ENCODE data around the gene ARHGEF4.

ARHGEF4 gene

DNA sequence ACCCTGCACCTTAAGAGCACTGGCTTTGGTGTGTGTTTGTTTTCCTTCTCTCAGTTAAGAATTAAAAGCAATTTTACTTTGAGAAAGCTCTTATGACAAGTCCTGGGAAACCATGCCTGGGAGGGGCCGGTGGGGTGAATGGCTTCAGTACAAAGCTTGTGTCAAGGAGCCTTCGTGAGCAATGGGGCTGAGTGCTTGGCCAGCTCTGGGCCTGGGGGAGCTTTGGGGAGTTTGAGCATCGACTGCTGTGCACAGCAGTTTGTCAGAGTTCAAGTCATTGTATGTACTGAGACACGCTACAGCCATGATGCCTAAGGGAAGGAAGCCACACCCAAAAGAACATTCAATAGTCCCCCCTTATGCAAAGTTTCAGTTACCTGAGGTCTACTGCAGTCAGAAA, 75.8 kb downstream of the ARHGEF4 start:
- TF ChIP-seq, protein P1, sequence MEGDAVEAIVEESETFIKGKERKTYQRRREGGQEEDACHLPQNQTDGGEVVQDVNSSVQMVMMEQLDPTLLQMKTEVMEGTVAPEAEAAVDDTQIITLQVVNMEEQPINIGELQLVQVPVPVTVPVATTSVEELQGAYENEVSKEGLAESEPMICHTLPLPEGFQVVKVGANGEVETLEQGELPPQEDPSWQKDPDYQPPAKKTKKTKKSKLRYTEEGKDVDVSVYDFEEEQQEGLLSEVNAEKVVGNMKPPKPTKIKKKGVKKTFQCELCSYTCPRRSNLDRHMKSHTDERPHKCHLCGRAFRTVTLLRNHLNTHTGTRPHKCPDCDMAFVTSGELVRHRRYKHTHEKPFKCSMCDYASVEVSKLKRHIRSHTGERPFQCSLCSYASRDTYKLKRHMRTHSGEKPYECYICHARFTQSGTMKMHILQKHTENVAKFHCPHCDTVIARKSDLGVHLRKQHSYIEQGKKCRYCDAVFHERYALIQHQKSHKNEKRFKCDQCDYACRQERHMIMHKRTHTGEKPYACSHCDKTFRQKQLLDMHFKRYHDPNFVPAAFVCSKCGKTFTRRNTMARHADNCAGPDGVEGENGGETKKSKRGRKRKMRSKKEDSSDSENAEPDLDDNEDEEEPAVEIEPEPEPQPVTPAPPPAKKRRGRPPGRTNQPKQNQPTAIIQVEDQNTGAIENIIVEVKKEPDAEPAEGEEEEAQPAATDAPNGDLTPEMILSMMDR (IDR thresholded peaks at IDR 0.05; ENCODE audit: extremely low read depth, insufficient read depth, missing control alignments) = no peak
- in situ Hi-C loops (cut with MboI; ENCODE audit: low pct_unique_long_range_greater_than_20kb, low sequenced_read_pairs, unreplicated experiment) = no loop called here
- no peak for DNase-seq (ENCODE audit: low spot score)

- in situ Hi-C loops (cut with MboI; ENCODE audit: low pct_unique_long_range_greater_than_20kb, low sequenced_read_pairs, unreplicated experiment) = no loop called here
- no peak for DNase-seq (ENCODE audit: low spot score)
- TF ChIP-seq, protein P1 (IDR thresholded peaks at IDR 0.05; ENCODE audit: extremely low read depth, insufficient read depth, missing control alignments) = no peak
Measured at GRCh38 chr2:130913891-130914290, 77.2 kb downstream of the ARHGEF4 start.

DNA sequence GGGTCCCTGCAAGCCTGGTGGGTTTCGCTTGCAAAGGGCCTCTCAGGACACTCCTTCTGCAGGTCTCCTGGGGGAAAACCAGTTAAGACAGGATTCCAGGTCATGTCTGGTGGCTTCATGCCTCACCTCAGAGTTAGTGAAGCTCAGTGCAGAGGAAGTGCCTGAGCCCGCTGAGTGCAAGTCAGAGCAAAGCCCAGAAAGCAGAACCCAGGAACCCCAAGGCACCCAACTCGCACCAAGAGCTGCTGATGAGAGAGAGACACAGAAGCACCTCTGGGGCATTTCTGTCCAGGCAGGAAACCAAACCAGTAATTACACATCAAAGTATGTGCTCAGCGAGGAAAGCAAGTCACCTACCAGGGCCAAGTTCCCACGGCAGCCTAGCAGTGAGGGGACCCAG, 78.4 kb downstream of the ARHGEF4 start:
- in situ Hi-C loops (cut with MboI; ENCODE audit: low pct_unique_long_range_greater_than_20kb, low sequenced_read_pairs, unreplicated experiment) = no loop called here
- DNase-seq (ENCODE audit: low spot score) = no peak

GRCh38 chr2:130915595-130916437, 79.1 kb downstream of the ARHGEF4 start:
- in situ Hi-C loops (cut with MboI; ENCODE audit: low pct_unique_long_range_greater_than_20kb, low sequenced_read_pairs, unreplicated experiment) = no loop called here
- TF ChIP-seq, protein P1 (IDR thresholded peaks at IDR 0.05; ENCODE audit: extremely low read depth, insufficient read depth, missing control alignments) = no peak

More for the DNA sequence above, 78.4 kb downstream of the ARHGEF4 start:
- TF ChIP-seq, protein P1 (IDR thresholded peaks at IDR 0.05; ENCODE audit: extremely low read depth, insufficient read depth, missing control alignments) = no peak

GRCh38 chr2:130916438-130916705, 79.7 kb downstream of the ARHGEF4 start:
- no peak for DNase-seq (ENCODE audit: low spot score)
- in situ Hi-C loops (cut with MboI; ENCODE audit: low pct_unique_long_range_greater_than_20kb, low sequenced_read_pairs, unreplicated experiment) = no loop called here
- TF ChIP-seq, protein P1 (IDR thresholded peaks at IDR 0.05; ENCODE audit: extremely low read depth, insufficient read depth, missing control alignments) = no peak

More at GRCh38 chr2:130915595-130916437, 79.1 kb downstream of the ARHGEF4 start:
- no peak for DNase-seq (ENCODE audit: low spot score)

DNA sequence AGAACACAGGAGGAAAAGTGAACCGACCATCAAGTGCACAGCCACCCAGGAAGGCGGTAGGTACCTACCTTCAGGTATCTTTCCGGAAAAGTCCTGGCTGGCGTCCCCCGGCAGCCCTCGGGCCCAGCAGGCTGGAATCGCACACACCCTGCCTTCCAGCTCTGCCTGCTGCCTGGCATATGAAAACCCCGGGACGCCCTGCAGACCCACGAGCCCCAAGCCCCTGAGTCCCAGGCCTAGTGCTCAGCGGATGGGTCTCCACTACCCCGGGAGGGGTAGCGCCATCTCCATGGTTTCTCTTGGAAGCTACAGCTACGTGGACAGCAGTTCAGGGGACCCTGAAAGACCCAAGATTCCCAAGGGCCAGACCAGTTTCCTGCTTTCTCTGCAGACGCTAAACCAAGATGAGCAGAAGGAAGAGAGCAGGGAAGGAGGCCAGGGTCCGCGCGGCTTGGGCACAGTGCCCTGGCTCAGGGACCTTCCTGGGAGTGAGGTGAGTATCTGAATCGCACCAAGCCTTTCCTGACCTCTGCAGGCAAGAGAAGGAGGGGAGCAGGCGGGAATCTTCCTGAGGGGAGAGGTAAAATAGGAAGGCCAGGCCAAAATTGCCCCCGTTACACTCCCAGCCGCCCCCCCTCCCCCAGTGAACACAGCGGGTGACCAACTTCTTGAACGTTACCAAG, 80.4 kb downstream of the ARHGEF4 start:
- in situ Hi-C loops (cut with MboI; ENCODE audit: low pct_unique_long_range_greater_than_20kb, low sequenced_read_pairs, unreplicated experiment) = no loop called here
- TF ChIP-seq, protein P1 (IDR thresholded peaks at IDR 0.05; ENCODE audit: extremely low read depth, insufficient read depth, missing control alignments) = no peak
- no peak for DNase-seq (ENCODE audit: low spot score)
